ENCODE measurements around the gene ADCY6. TPM values are rescaled to one million over a fixed set of nuclear protein-coding genes. Genes with fewer than 3 reads are reported as not detected.

Gene ADCY6
- total RNA-seq, 1 experiment from 2014 or later: 65.4 TPM

GRCh38 chr12:48793696-48794095 is 4.8 kb upstream of the ADCY6 start:
- in situ Hi-C loops (cut with HindIII; ENCODE audit: low pct_unique_long_range_greater_than_20kb, low sequenced_read_pairs): no loop called here
- DNase-seq (ENCODE audit: low read depth): no peak

DNA sequence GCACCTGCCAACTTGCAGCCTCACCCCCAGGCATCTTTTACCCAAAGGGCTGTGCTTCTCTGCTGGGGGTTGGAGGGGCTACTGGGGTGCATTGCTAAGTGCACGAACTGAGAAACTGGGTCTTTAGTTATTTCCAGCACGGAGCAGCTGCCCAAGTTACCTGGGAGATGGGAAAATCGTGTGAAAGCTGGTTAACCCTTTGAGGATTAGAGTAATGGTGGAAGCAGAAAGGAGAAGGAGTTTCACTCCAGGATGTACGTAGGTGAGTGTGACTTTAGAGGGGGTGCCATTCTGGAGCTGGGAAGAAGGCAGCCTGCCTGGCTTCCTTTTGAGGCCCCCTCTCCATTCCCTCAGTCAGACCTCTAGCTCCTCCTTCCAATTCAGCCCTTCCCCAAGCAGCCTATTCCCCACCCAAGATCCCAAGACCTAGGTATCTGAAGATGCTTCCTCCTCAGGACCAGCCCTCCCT is 1.0 kb upstream of the ADCY6 start:
- in situ Hi-C loops (cut with HindIII; ENCODE audit: low pct_unique_long_range_greater_than_20kb, low sequenced_read_pairs): no loop called here
- no peak for DNase-seq (ENCODE audit: low read depth)

DNA sequence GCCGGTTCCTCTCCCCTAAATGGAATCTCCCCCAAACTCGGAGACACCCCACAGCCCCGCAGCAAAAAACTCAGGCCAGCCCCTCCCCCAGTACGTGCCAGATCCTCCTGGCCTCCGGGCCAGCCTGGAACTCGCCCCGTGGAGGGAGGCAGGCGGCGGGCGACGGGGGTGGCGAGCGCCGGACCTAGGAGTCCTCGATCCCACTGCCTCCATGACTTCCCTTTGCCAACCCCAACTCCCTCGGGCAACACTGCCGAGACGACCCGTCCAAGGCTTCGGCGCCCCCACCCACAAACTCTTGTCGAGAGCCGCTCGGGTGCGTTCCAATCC is 400 bp downstream of the ADCY6 start:
- no peak for DNase-seq (ENCODE audit: low read depth)
- in situ Hi-C loops (cut with HindIII; ENCODE audit: low pct_unique_long_range_greater_than_20kb, low sequenced_read_pairs): no loop called here

- in situ Hi-C loops (cut with HindIII; ENCODE audit: low pct_unique_long_range_greater_than_20kb, low sequenced_read_pairs): no loop called here
- DNase-seq (ENCODE audit: low read depth): no peak
Observed at GRCh38 chr12:48787791-48788523, 932 bp downstream of the ADCY6 start.

DNA sequence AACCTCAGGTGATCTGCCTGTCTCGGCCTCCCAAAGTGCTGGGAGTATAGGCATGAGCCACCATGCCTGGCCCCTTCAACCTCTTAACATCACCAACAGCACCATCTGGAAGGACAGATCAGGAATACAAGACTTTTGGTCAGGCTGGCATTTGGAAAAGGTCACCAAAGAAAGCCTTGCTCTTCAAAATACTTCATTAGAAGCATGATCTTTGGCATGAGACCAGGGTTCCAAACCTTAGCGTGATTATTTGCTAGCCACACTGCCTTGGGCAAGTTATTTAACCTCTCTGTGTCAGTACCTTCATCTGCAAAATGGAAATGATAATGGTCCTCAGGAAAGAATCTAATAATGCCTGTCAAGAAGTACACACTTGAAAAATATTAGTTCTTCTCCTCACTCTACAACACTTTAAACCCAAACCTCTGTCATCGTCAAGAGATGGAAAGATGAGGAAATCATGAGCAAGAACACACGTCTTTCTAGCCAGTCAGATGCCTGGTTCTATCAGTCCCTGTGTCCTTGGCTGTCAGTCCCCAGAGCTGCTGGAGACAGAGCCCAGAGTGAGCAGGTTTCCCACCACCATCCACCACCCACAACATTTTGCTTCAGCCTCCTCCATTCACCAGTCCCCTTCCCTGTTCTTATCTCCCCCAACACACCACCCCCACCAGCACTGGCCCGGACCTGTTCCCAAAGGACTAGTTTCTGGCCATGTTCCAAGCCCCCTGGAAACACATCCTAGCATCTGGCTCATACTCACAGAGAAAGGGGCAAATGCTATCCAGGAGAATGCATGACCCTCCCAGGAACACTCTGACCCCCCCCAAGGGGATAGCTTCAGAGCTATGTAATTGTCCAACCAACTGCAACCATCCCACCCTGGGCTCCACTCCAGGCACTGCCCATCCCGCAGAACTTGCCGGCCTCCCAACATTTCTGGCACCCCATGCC is 2.0 kb downstream of the ADCY6 start:
- no peak for DNase-seq (ENCODE audit: low read depth)
- in situ Hi-C loops (cut with HindIII; ENCODE audit: low pct_unique_long_range_greater_than_20kb, low sequenced_read_pairs): no loop called here

DNA sequence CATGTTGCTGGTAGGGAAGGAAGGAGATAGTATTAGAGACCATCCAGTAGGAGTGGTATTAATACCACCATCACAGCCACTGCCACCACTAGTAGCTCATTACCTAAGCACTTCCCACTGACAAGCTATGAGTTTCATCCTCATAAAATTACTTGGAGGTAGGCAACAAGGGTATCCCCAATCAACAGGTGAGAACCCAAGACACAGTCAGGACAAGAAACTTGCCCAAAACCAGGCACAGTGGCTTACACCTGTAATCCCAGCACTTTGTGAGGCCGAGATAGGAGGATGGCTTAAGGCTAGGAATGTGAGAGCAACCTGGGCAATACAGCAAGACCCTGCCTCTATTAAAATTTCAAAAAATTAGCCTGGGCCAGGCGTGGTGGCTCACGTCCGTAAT is 5.5 kb downstream of the ADCY6 start:
- no peak for DNase-seq (ENCODE audit: low read depth)
- in situ Hi-C loops (cut with HindIII; ENCODE audit: low pct_unique_long_range_greater_than_20kb, low sequenced_read_pairs): no loop called here

- in situ Hi-C loops (cut with HindIII; ENCODE audit: low pct_unique_long_range_greater_than_20kb, low sequenced_read_pairs): no loop called here
- DNase-seq (ENCODE audit: low read depth): no peak
Observed at GRCh38 chr12:48782457-48783395, 6.2 kb downstream of the ADCY6 start.

GRCh38 chr12:48781750-48782456 is 7.0 kb downstream of the ADCY6 start:
- in situ Hi-C loops (cut with HindIII; ENCODE audit: low pct_unique_long_range_greater_than_20kb, low sequenced_read_pairs): no loop called here

GRCh38 chr12:48780381-48781025 is 8.4 kb downstream of the ADCY6 start:
- DNase-seq (ENCODE audit: low read depth): no peak
- in situ Hi-C loops (cut with HindIII; ENCODE audit: low pct_unique_long_range_greater_than_20kb, low sequenced_read_pairs): no loop called here

More at GRCh38 chr12:48781750-48782456, 7.0 kb downstream of the ADCY6 start:
- DNase-seq (ENCODE audit: low read depth): no peak

GRCh38 chr12:48779869-48780268 is 9.0 kb downstream of the ADCY6 start:
- no peak for DNase-seq (ENCODE audit: low read depth)
- in situ Hi-C loops (cut with HindIII; ENCODE audit: low pct_unique_long_range_greater_than_20kb, low sequenced_read_pairs): no loop called here

- in situ Hi-C loops (cut with HindIII; ENCODE audit: low pct_unique_long_range_greater_than_20kb, low sequenced_read_pairs): no loop called here
- DNase-seq (ENCODE audit: low read depth): no peak
Observed at GRCh38 chr12:48777501-48778400, 11.1 kb downstream of the ADCY6 start.

DNA sequence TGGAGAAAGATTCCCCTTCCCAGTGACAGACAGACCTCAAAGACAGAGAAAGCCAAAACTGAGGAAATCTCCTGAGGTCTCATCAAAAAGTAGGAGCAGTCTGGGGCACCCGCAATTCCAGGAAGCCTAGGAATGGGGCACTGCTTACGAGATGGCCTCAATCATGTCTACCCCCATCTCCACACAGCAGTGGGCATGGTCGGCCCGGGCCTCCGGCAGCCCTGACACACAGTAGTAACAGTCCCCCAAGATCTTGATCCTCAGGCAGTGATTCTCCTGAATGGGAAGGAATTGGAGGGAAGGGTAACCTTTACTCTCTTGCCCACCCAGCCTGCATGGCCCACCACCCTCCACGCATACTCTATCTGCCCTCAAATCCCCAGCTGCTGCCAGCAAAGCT is 11.9 kb downstream of the ADCY6 start:
- in situ Hi-C loops (cut with HindIII; ENCODE audit: low pct_unique_long_range_greater_than_20kb, low sequenced_read_pairs): no loop called here
- no peak for DNase-seq (ENCODE audit: low read depth)

DNA sequence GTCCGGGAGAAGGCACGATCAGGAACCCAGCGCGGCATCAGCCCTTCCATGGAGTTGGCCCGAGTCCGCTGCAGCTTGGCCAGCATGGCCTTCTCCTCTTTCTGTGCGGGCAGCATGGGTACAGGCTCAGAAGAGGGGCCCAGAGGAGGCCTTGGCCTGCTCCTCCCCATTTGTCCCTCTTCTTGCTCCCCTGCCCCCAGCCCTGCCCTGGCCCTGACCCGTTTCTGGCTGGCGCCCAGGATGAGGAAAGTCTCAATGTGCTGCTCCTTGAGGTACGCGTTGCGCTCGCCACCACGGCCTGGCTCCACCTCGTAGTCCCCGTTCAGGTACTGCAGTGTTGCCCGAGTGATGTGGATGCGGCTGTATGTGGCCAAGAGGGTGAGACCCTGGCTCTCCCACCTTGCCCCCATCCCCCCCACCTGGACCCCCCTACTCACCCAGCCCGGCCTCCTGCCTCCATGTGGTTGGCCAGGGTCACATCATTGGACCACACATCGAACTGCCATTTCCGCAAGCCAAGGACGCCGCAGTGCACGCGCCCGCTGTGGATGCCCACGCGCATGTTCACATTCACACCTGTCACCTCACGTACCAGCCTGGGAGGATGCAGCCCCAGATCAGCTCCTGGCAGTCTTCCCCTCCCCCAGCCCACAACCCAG is 12.8 kb downstream of the ADCY6 start:
- in situ Hi-C loops (cut with HindIII; ENCODE audit: low pct_unique_long_range_greater_than_20kb, low sequenced_read_pairs): no loop called here
- no peak for DNase-seq (ENCODE audit: low read depth)

GRCh38 chr12:48775299-48775698 is 13.6 kb downstream of the ADCY6 start:
- in situ Hi-C loops (cut with HindIII; ENCODE audit: low pct_unique_long_range_greater_than_20kb, low sequenced_read_pairs): no loop called here
- DNase-seq (ENCODE audit: low read depth): no peak

DNA sequence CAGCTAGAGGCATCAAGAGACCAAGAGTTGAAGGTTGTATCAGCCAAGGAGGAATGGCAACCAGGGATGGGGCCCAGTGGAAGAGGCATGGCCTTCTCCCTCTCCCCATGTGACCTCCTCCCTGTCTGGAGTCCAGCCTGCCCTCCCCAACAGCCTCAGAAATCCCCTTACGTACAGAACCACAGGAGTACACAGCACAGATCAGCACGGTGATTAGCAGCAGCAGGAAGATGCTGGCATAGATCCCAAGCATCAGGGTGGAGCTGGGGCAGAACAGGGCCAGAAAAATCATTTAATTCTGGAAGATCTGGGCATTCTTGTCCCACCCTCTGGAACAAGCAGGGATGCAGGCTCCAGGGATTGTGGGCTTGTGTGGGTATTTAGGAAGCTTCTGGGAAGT is 14.4 kb downstream of the ADCY6 start:
- in situ Hi-C loops (cut with HindIII; ENCODE audit: low pct_unique_long_range_greater_than_20kb, low sequenced_read_pairs): no loop called here
- DNase-seq (ENCODE audit: low read depth): no peak

DNA sequence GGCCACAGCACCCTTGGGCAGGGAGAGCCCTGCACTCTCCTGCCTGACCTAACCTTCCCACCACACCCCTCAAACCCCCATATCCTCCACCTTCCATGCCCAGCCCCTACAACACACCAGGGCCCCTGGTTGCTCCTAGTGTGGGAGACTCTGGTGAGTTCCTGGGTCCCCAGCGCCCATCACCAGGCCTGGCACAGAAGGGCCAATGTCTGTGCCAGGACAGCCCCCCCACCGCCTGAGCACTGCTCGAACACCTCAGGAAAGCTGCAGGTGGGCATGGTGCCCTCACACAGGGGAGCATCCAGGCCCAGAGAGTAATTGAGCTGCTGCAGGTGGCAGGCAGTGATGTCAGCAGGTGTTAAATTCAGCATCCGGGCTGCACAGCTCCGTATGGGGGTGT is 15.2 kb downstream of the ADCY6 start:
- DNase-seq (ENCODE audit: low read depth): no peak
- in situ Hi-C loops (cut with HindIII; ENCODE audit: low pct_unique_long_range_greater_than_20kb, low sequenced_read_pairs): no loop called here

Measured in Caki2 (cell line).